DLD1 (cell line): Measurements from ENCODE around the gene MAP3K4.
"Not testable (repeated sequence)": the region's sequence is repeated elsewhere in the genome, so short reads cannot be mapped to it uniquely, and the experiment has no call there.

Experiments
- in situ Hi-C: cut with HindIII; loops from 2 replicates; pipeline ENCODE4 v1.10.0; 2017; ENCODE audit warnings: low sequenced_read_pairs

Gene MAP3K4

DNA sequence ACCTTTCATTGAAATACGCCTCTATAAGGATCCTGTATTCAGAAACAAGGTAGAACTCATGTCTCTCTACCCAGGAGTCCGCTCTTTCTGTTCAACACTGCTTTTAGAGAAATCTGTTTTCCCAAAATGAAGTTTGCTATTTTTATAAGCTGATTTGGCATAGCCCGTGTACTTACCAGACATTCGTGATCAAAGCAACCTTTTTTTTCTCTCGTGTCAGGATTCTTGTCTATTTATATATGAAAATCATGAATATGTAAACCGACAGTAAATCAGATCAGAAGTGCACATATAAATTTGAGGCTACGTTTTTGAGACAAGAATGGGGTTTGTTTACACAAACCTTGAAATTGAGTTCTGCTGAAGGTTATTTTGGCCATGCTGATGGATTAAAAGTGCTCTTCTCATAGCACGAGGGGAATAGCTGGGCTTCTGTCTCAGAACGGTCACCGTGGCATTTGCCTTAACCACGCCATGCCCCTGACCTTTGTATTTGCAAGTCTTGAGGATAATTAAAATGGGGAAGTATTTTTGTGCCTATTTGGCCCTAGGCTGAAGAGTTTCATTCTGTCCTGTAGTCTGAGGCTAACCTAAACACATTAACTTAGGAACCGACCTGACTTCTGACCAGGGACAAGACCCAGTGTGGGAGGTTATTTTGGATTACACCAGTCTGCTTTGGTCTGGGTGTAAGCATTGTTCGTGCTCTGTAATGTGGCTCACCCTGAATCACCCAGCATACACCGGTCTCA is 118.6 kb downstream of the MAP3K4 start:
- in situ Hi-C loops = no loop called here

DNA sequence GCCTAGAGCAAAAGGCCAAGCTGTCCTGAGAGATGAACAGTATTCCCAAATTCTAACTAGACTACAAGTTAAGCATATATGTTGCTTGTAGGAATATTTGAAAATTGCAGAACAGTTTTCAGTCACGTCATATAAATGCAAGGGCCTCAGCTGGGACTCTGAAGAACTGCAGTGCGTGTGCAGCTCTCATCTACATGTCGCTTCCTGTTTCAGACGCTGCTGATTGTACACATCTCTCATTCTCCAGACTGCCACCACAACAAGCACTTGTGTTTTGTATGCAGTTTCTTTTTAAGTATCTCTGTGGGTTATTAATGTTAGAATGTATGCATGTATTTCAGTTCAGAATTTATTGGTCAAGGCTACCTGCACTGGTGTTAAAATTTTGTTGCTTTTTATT is 119.7 kb downstream of the MAP3K4 start:
- in situ Hi-C loops = no loop called here

DNA sequence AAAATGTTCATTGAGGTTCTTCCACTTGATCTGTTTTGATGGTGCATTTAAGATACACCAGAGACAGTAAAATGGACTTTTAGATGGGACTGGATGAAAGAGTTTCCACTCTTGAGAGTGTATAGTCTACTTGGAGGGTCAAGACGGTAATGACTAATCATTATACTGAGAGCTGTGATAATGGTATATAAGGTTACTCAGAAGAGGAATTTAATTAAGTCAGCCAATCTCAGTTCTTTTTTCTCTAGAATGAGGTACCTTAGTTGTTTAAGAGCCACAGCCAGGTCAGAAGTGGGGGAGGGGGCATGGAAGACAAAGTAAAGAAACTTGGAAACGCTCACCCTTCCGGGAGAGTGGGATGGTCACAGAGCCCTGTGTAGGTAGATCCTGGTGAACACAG is 123.9 kb downstream of the MAP3K4 start:
- in situ Hi-C loops = no loop called here

DNA sequence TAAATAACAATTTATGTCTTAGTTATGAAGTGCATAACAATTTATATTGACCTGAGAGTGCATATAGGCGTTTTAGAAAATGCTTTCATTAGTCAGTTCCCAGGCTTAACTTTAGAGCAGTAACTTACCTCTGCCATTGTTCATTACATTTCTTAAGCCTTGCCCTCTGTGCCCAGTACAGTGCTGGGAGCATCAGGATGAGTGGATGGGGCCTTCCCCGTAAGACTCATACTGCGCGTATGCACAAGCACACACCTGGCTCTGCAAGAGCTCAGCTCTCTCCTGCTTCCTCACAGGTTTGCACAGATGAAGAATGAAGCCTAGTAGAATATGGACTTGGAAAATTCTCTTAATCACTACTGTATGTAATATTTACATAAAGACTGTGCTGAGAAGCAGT is 125.0 kb downstream of the MAP3K4 start:
- in situ Hi-C loops = no loop called here

DNA sequence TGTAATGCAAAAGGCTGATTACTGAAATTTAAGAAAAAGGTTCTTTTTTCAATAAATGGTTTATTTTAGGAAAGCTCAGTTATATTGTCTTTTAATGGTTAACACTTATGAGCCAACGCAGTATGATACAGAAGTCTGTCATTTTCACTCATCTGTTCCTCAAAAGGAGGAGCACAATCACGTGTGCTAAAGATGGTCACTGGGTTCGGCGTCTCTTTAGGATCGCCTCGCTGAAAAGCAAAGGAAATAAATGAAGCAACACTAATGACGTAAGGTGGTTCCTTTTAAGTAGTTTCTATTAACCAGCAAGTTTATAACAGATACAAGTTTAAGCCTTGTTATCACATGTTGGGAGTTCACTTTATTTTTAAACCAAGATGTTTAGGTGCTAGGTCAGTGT is 125.7 kb downstream of the MAP3K4 start:
- in situ Hi-C loops = no loop called here

DNA sequence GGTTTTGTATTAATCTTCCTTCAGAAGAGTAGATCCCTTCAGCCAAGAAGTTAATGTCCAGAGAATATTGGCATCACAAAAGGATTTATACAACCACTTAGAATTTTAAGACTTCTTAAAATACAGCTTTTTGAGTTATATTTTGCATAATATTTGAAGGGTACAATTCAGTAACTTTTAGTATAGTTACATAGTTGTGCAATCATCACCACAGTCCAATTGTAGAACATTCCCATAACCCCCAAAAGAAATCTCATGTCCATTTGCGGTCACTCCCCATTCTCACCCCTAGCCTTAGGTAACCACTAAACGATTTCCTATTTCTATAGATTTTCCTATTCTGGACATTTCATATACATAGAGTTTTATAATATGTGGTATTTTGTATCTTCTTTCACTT is 126.4 kb downstream of the MAP3K4 start:
- in situ Hi-C loops = no loop called here

DNA sequence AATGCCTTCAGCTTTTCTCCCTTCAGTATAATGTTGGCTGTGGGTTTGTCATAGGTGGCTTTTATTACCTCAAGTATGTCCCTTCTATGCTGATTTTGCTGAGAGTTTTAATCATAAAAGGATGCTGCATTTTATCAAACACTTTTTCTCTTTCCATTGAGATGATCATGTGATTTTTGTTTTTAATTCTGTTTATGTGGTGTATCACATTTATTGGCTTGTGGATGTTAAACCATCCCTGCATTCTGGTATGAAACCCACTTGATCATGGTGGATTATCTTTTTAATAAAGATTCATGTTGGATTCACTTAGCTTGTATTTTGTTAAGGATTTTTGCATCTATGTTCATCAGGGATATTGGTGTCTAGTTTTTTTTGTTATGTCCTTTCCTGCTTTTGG is 131.8 kb downstream of the MAP3K4 start:
- in situ Hi-C loops = not testable (repeated sequence)

DNA sequence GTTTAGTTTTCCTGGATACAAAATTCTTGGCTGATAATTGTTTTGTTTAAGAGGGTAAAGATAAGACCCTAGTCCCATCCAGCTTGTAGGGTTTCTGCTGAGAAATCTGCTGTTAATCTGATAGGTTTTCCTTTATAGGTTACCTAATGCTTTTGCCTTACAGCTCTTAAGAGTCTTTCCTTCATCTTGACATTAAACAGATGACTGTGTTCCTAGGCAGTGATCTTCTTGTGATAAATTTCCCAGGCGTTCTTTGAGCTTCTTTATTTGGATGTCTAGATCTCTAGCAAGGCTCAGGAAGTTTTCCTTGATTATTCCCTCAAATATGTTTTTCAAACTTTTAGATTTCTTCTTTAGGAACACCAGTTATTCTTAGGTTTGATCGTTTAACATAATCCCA is 134.0 kb downstream of the MAP3K4 start:
- in situ Hi-C loops = no loop called here

DNA sequence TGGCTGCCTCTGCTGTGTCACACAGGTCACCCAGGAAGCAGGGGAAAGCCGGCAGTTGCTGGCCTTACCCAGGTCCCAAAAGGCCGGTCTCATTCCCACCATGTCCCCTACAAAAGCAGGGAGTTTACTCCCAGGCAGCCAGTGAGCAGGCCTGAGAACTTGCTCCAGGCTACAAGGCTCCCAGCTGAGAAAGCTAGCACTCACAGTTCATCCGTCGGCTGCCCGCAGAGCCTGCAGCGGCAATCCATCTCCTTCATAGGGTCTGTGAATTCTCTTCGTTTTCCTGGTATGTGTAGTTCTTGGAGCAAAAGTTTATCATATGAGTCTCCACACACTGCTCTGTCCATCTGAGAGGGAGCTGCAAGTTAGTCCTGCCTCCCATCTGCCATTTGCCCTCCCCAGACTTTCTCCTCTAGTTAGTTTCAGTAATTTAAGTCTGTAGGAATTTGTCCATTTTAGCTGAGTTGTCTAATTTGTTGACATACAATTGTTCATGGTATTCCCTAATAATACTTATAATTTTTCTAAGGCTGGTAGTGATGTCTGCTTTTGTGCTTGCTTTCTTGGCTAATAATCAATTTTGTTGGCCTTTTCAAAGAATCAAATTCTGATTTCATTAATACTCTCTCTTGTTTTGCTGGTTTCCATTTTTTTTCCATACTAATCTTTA is 135.6 kb downstream of the MAP3K4 start:
- in situ Hi-C loops = no loop called here

DNA sequence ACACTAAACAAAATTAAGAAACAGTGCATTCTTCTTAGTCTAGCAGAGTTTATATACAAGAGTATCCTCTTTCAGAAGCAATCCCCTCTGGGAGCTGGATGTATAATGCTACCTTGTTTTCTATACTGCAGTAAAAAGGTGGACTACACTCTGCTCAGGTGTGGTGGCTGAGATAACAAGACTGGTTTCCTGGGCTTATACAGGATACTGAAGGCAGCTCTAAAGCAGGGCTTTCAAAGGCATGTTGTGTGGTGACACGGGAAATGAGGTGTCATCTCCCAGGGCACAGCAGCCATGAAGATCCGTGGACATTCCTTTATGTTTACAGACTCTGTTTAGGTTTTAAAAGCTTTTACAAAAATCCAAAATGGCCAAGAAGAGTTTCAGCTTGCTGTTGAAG is 136.7 kb downstream of the MAP3K4 start:
- in situ Hi-C loops = no loop called here

DNA sequence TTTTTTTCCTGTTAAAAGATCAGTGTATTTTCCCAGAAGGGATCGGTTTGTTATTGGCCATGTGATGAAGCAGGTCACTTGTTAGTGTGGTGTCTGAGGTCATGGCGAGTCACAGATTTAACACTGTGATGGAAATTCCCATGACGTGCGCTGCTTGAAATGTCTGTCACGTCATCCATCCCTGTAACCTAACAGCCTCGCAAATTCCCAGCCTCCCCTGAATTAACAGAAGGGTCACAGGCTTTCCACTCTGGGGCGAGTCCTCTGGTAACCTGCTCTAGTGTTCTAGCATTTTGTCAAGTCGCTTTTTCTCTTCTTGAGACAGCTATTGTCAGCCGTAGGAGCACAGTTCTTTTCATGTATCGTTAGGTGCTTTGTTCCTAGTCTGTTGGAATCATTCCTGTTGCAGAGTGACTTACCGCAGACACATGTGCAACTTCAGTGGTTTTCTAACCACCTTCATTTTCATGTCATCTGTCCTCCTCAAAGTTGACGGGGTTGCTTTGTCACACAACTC is 137.2 kb downstream of the MAP3K4 start:
- in situ Hi-C loops = no loop called here

DNA sequence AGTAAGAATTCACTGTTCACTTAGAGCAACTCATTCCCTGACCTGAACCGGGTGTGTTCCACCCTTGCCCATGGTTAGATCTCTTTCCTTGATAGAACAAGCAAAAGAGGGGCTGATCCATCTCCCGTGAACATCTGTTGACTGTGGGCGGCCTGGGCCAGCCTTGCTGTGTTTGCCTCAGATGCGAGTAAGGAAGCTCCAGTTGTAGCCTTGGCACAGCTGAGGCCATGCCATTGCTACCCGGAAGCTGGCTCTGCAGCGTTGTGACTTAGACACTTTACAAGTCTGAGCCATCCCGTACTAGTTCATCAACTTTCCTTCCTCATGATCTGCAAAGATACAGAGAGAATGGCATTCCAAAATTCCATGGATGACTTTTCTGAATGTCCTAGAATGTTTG is 139.0 kb downstream of the MAP3K4 start:
- in situ Hi-C loops = no loop called here

DNA sequence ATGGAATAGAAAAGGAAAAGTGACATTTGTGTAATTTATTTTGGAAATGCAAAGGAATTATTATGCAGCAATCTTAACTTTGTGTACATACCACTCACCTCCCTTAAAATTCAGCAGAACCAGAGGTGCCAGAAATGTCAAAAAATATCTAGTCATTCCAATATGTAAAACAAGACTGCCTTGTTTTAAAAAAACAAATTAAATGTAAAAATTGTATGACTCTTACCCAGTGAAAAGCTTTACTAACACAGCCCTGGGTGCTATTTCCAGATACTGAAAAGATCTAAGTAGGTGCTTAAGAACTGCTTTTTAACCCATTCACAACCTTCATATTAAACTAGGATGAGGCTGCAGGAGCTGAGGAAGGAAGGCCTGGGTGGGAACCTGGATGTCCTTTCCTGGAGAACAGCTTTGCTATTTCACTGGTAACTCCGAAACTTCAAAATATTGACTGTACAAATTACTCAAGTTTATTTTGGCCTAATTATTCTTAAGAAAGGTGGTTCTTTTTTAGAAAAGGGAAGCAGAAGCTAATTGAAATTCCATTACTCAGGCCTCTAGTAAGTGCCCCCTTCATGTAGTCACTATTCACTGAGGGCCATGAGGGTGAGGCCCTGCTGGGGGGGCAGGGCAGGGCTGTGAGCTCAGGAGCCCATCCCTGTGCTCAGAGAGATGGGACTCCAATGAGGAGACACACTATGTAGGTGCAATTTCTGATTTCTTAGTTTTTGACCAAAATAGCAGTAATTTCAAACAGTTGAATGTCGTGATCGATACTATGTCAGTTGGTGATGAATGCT is 139.6 kb downstream of the MAP3K4 start:
- in situ Hi-C loops = no loop called here

DNA sequence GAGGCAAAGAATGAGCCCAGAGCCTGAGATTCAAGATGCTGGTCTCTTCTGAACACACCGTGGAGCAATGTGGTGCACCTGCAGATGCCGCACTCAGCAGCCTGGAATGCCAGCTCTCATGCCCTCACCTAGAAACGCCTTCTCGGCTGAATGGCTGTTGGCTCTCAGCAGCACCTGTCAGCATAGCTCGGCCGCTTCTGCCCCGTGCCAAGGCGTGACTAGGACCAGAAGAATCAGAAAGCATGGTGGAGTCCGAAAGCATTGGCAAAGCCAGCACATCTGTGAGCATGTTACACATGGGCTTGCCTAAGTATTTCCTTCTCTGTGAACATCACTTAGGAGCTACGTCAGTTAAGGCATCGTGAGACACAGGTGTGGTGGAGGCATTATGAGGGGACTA is 140.8 kb downstream of the MAP3K4 start:
- in situ Hi-C loops = no loop called here

DNA sequence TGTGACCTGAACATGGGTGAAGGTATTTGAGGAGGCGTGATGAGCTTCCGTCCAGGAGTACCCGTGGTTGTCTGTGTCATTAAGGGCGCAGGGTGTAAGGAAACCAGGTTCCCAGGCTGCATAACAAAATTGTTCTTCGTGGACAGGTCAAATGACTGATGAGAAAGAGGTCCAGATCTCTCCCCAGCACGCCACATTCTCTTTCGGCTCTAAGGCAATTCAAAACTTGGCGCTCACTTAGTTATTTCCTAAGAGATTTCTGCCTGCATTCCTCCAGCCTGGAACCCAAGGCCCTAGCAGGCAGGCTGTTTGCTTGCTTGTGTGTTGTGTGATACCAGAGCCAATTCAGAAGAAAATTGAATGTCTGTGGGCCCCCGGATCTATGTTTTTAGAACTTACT is 142.4 kb downstream of the MAP3K4 start:
- in situ Hi-C loops = no loop called here

DNA sequence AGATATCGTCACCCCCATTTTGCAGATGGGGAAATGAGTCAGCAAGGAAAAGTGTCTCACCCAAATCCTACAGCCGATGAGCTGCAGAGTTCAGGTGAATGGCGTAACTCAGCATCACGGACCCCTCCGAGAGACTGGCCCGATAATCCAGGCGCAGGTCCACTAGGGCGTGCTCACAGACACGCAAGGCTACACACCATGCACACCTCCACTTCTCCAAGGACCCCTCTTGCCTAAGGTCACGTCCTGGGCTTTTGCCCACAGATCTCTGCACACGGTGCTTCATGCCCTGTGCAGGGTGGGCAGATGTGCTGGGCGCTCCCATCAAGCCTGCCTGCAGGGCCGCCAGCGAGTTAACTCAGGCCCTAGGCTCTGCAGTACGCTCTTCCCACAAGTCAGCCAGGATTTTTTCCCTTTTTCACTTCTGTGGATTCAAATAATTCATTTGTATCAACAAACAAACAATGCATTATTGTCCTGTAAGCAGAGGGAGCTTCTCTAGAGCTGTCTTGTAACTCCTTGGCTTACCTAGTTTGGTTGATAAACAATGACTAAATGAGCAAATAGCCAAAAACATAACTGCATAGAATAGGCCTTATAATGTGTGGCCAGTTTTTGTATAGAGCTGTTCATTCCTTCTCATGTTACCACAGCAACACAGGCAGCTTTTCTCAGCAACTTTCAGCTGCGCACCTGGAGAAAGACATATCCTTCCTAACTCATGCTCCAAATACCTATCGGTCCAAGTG is 143.2 kb downstream of the MAP3K4 start:
- in situ Hi-C loops = no loop called here

DNA sequence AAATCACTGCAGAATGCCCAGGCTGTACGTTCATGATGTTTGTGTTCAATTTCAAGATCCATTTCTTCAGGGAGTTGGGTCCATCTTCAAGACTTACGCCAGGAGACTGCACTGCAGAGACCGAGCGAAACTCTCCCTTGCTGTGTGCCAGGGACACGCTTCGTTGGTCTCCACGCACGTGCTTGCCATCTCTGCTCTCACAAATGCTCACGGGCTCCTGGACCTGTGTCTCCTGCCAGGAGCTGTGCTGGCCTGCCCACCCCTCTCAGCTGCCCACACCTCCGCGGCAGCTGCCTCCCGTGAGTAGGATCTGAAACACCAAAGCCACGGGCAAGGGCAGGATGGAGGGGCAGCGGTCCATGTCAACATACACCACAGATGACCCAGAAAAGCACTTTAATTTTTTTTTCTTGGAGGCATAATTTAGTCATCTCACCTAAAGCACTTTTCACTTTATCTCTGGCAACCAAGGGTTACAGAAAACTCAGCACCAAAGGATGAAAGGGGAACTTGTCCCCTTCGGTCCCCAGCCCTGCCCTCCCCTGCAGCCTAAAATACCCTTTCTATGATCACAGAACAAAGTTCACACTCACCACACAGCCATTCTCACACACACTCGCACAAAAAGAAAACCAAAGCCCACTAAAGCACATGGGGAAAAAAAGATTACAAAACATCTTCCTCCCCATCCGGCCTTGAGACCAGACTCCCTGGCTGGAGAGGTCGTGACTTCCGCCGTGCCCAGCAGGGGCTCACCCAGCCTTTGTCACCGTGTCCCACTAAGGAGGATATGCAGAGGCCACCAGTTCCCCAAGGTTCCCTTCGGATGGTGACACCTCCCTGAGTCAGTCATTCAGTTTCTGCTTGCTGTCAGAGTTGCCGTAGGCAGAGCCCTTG is 144.4 kb downstream of the MAP3K4 start:
- in situ Hi-C loops = no loop called here

DNA sequence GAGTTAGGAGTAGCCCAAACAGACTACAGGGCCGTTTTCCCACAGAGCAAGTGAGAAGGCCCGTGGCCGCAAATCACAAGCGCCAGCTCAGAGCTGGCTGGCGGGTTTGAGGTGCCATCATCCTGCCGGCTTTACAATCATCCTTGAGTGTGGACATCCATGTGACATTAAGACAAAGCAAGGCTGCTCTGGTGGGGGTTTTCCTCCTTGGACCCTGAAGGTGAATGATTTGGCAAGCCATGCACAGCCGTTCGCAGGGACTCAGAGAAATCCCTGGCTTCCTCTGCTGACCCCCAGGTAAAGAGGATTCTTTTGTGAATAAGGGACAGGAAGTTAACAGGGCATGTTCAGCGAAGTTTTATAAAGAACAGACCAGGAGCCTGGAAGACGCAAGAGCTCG is 145.1 kb downstream of the MAP3K4 start:
- in situ Hi-C loops = no loop called here

DNA sequence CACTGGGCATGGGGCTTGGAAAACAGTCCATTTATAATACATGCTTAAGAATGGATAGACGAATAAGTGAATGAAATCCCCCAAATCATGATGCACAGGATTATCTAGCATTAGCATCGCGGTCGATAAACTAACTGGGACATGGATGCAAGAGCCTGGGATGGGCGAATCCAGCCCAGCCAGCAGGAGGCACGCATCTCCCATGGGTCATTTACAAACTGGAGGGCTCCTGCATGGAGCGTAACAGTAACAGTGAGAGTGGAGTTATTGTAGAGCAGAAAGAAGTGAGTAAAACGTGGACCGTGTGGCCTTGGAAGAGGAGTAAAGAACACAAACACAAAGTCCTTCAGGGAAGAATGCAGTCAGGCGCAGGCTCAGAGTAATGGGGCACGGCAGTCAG is 145.8 kb downstream of the MAP3K4 start:
- in situ Hi-C loops = no loop called here
